Measurements from ENCODE around the gene RAB40B. TPM values are rescaled to one million over a fixed set of nuclear protein-coding genes. Genes with fewer than 3 reads are reported as not detected.
A peak's percentile ranks its signal among the peaks of the same experiment; 100 is the strongest.

Gene RAB40B
- total RNA-seq, 4 donors from 2014 or later, result 10.4 to 25.5 (median 19.2) TPM

DNA sequence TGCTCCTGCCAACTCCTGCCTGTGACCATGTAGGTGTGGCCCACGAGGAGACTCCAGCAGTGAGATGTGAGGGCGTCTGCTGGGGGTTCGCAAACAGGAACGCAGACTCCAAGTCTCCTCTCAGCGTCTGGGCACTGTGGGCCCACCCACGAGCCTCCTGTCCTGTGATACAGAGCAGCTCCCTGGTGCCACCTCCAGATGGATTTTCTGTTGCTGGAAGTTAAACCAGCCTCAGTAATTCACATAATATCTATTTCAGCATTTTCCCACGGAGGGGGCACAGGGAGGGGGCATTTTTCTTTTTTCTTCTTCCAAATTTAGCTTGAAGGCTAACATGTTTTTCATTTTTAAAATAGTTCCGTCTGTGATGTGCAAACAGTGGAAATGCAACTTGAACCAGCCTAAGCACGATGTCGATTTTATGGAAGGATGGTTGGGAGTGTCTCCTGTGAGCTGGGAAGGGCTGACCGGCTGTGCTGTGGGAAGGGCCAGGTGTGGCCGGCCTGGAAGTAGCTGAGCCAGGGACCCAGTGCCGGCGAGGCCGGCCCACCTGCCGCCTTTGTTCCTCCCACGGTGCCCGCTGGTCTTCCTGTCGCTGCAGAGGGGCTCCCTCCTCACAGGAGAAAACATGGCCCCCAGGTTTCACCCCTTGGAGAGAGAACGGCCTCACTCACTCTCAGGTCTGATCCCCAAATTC, 3.9 kb upstream of the RAB40B start:
- H3K4me3 ChIP-seq, result no peak overlapping the region
- H3K27ac ChIP-seq, result no peak overlapping the region

GRCh38 chr17:82699551-82699950, 1.1 kb upstream of the RAB40B start:
- H3K4me3 ChIP-seq, result peak overlapping the region in 1 of 2 donors; percentile 92
- TF ChIP-seq, protein P1, sequence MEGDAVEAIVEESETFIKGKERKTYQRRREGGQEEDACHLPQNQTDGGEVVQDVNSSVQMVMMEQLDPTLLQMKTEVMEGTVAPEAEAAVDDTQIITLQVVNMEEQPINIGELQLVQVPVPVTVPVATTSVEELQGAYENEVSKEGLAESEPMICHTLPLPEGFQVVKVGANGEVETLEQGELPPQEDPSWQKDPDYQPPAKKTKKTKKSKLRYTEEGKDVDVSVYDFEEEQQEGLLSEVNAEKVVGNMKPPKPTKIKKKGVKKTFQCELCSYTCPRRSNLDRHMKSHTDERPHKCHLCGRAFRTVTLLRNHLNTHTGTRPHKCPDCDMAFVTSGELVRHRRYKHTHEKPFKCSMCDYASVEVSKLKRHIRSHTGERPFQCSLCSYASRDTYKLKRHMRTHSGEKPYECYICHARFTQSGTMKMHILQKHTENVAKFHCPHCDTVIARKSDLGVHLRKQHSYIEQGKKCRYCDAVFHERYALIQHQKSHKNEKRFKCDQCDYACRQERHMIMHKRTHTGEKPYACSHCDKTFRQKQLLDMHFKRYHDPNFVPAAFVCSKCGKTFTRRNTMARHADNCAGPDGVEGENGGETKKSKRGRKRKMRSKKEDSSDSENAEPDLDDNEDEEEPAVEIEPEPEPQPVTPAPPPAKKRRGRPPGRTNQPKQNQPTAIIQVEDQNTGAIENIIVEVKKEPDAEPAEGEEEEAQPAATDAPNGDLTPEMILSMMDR (IDR thresholded peaks at IDR 0.05), result no peak
- TF ChIP-seq EP300 (IDR thresholded peaks at IDR 0.05) (no peak), POLR2A (IDR thresholded peaks at IDR 0.05) (no peak), POLR2AphosphoS5 (IDR thresholded peaks at IDR 0.05) (no peak)
- H3K27me3 ChIP-seq, result no peaks in the 10 kb centered on the region
- WGBS, 2 donors (ENCODE audit: low coverage in 1 of 2), result 66 to 68% methylated on average over 4 to 6 of the region's 13 CpGs
- H3K27ac ChIP-seq, result no peak overlapping the region
- H3K4me1 ChIP-seq, result peaks cover 0 to 25% (median 12%) of the 10 kb centered on the region in 3 donors
- peaks cover 0 to 5% (median 0%) of the 10 kb centered on the region in 3 donors for H3K9me3 ChIP-seq
- no peaks in the 10 kb centered on the region for H3K36me3 ChIP-seq
- no peak for ATAC-seq

More for the DNA sequence above, 3.9 kb upstream of the RAB40B start:
- TF ChIP-seq POLR2A (IDR thresholded peaks at IDR 0.05) (no peak), POLR2AphosphoS5 (IDR thresholded peaks at IDR 0.05) (no peak), EP300 (IDR thresholded peaks at IDR 0.05) (no peak)
- TF ChIP-seq, protein P1 (IDR thresholded peaks at IDR 0.05), result no peak
- no peaks in the 10 kb centered on the region for H3K36me3 ChIP-seq
- H3K9me3 ChIP-seq, result no peaks in the 10 kb centered on the region
- no peaks in the 10 kb centered on the region for H3K27me3 ChIP-seq
- WGBS, 2 donors (ENCODE audit: low coverage in 1 of 2), result 27 to 63% methylated on average over 3 to 5 of the region's 20 CpGs
- ATAC-seq, result no peak
- H3K4me1 ChIP-seq, result peaks cover 0 to 17% (median 5%) of the 10 kb centered on the region in 3 donors

DNA sequence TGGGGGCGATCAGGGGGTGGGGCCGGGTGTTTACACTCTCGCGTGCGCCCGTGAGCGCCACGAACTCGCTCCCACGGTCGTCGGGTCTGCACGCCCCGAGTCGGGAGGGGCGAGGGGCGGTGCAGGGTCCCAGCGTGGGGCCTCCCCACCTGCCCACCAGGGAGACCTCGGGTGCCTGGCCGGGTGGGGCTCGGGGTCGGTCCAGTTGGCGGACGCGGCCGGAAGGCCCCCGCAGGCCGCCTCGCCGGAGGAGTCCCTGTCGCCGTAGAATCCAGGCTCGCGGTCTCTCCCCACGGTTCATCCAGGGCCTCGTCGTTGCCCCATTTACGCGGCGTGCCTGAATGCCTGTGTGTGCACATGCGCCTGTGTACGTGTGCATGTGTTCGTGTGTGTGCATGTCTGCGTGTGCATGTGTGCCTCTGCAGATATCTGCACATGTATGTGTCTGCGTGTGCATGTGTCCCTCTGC, 510 bp upstream of the RAB40B start:
- Histone ChIP-seq H3K36me3 (no peaks in the 10 kb centered on the region), H3K27ac (peak overlapping the region in 3 of 4 donors; percentile 76 to 81 (median 80)), H3K4me1 (peaks cover 0 to 25% (median 12%) of the 10 kb centered on the region in 3 donors), H3K9me3 (peaks cover 0 to 9% (median 0%) of the 10 kb centered on the region in 3 donors), H3K4me3 (peak overlapping the region; percentile 34 to 92), H3K27me3 (no peaks in the 10 kb centered on the region)
- WGBS, 2 donors (ENCODE audit: low coverage in 1 of 2), result no CpG with 5 or more reads among the region's 45 CpGs
- TF ChIP-seq, protein P1 (IDR thresholded peaks at IDR 0.05), result no peak
- peak; percentile 1 for TF ChIP-seq POLR2AphosphoS5 (IDR thresholded peaks at IDR 0.05)
- ATAC-seq, result peak; percentile 14

DNA sequence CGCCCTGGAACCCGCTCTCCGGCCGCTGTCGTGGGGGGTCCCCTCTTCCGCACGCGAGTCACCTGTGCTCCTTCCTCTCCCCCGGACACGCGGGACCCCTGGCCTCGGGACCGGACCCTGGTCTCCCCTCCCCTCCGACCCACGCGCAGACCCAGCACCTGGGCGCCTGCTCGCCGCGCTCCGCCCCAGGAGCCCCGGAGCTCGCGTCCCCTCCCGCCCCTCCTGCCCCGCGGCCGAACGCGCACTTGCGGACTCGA, 762 bp downstream of the RAB40B start:
- no peak for ATAC-seq
- H3K27ac ChIP-seq, result peak overlapping the region in 2 of 4 donors; percentile 81 to 82

More for the DNA sequence above, 762 bp downstream of the RAB40B start:
- Histone ChIP-seq H3K4me3 (peak overlapping the region; percentile 65 to 92), H3K36me3 (no peaks in the 10 kb centered on the region), H3K27me3 (no peaks in the 10 kb centered on the region), H3K4me1 (peaks cover 0 to 25% (median 12%) of the 10 kb centered on the region in 3 donors), H3K9me3 (peaks cover 0 to 9% (median 0%) of the 10 kb centered on the region in 3 donors)
- TF ChIP-seq EP300 (IDR thresholded peaks at IDR 0.05), result no peak
- TF ChIP-seq POLR2A (IDR thresholded peaks at IDR 0.05), result no peak
- TF ChIP-seq, protein P1 (IDR thresholded peaks at IDR 0.05), result no peak
- TF ChIP-seq POLR2AphosphoS5 (IDR thresholded peaks at IDR 0.05), result no peak
- no CpG with 5 or more reads among the region's 32 CpGs for WGBS, 2 donors (ENCODE audit: low coverage in 1 of 2)
